ENCODE measurements around the gene TBC1D24. TPM values are rescaled to one million over a fixed set of nuclear protein-coding genes. Genes with fewer than 3 reads are reported as not detected.

Gene TBC1D24
- total and polyA plus RNA-seq, 9 of the 15 experiments (the other 6 are each of a cell fraction or from before 2014, with no cell fraction given): 1.7 to 22.6 (median 7.2) TPM

- TF ChIP-seq, protein P1, sequence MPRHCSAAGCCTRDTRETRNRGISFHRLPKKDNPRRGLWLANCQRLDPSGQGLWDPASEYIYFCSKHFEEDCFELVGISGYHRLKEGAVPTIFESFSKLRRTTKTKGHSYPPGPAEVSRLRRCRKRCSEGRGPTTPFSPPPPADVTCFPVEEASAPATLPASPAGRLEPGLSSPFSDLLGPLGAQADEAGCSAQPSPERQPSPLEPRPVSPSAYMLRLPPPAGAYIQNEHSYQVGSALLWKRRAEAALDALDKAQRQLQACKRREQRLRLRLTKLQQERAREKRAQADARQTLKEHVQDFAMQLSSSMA (CRISPR knock-in tag; IDR thresholded peaks at IDR 0.05): no peak; the same call in 1 of the 2 replicates
- TF ChIP-seq, protein P2, sequence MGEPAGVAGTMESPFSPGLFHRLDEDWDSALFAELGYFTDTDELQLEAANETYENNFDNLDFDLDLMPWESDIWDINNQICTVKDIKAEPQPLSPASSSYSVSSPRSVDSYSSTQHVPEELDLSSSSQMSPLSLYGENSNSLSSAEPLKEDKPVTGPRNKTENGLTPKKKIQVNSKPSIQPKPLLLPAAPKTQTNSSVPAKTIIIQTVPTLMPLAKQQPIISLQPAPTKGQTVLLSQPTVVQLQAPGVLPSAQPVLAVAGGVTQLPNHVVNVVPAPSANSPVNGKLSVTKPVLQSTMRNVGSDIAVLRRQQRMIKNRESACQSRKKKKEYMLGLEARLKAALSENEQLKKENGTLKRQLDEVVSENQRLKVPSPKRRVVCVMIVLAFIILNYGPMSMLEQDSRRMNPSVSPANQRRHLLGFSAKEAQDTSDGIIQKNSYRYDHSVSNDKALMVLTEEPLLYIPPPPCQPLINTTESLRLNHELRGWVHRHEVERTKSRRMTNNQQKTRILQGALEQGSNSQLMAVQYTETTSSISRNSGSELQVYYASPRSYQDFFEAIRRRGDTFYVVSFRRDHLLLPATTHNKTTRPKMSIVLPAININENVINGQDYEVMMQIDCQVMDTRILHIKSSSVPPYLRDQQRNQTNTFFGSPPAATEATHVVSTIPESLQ (CRISPR knock-in tag; IDR thresholded peaks at IDR 0.05): 0 out of 2 replicates have a peak, but pooled peaks have one; percentile 47
- TF ChIP-seq SMARCA4 (IDR thresholded peaks at IDR 0.05) (no peak), ID3 (CRISPR knock-in tag; IDR thresholded peaks at IDR 0.05) (no peak), ID3 (tag; IDR thresholded peaks at IDR 0.05) (peak; percentile 48; the same call in 1 of the 2 replicates), ZNF780A (CRISPR knock-in tag; IDR thresholded peaks at IDR 0.05) (no peak), E2F4 (CRISPR knock-in tag; IDR thresholded peaks at IDR 0.05; ENCODE audit: low read depth) (no peak), NKRF (IDR thresholded peaks at IDR 0.05; ENCODE audit: borderline replicate concordance) (peak; percentile 71; the same call in 1 of the 2 replicates), NCOA2 (IDR thresholded peaks at IDR 0.05; ENCODE audit: partially characterized antibody in 2 of 2) (no peak), CTCFL (IDR thresholded peaks at IDR 0.05; ENCODE audit: borderline replicate concordance, insufficient read depth, low read depth, low read length, poor library complexity, severe bottlenecking) (no peak), ATF1 (CRISPR knock-in tag; IDR thresholded peaks at IDR 0.05) (no peak), ATF1 (tag; IDR thresholded peaks at IDR 0.05) (peak; percentile 69), CCAR2 (IDR thresholded peaks at IDR 0.05; ENCODE audit: low read depth, low read length) (no peak), KDM2B (CRISPR knock-in tag; IDR thresholded peaks at IDR 0.05) (no peak), PHF8 (IDR thresholded peaks at IDR 0.05; ENCODE audit: borderline replicate concordance, low read length) (peak; percentile 82; the same call in 1 of the 2 replicates), SLC30A9 (CRISPR knock-in tag; IDR thresholded peaks at IDR 0.05) (no peak), ZNF644 (tag; IDR thresholded peaks at IDR 0.05; ENCODE audit: low read depth) (no peak), CXXC5 (CRISPR knock-in tag; IDR thresholded peaks at IDR 0.05) (no peak), ZNF282 (CRISPR knock-in tag; IDR thresholded peaks at IDR 0.05) (no peak; the same call in 1 of the 2 replicates), ZNF253 (CRISPR knock-in tag; conservative IDR thresholded peaks at IDR 0.05) (no peak), SRSF1 (IDR thresholded peaks at IDR 0.05; ENCODE audit: low read depth, low read length) (no peak), ZNF124 (CRISPR knock-in tag; IDR thresholded peaks at IDR 0.05) (no peak), ETV5 (CRISPR knock-in tag; IDR thresholded peaks at IDR 0.05; ENCODE audit: low read depth) (no peak)
These were observed 46.2 kb upstream of the TBC1D24 start (continued) for GRCh38 chr16:2428784-2429033.
